Activated naive CD4-positive, alpha-beta T cell treated with anti-CD3 and anti-CD28 coated beads, Interleukin-2, amount 50 U/mL, for 24 hours (primary cell): ENCODE data around the gene LMO7.

Experiments
- H3K27ac Mint-ChIP-seq: one replicate; pipeline ENCODE4 v1.8.0; 2021; ENCODE audit warnings: mild to moderate bottlenecking, mixed read lengths
- H3K27me3 Mint-ChIP-seq: one replicate; pipeline ENCODE4 v1.8.0; 2021; ENCODE audit warnings: mixed read lengths
- H3K36me3 Mint-ChIP-seq: one replicate; pipeline ENCODE4 v1.8.0; 2021; ENCODE audit warnings: mixed read lengths
- H3K4me1 Mint-ChIP-seq: one replicate; pipeline ENCODE4 v1.8.0; 2021; ENCODE audit warnings: mixed read lengths
- H3K4me3 Mint-ChIP-seq: one replicate; pipeline ENCODE4 v1.8.0; 2021; ENCODE audit warnings: mild to moderate bottlenecking, mixed read lengths
- H3K9me3 Mint-ChIP-seq: one replicate; pipeline ENCODE4 v1.8.0; 2021; ENCODE audit warnings: mixed read lengths

LMO7 gene

GRCh38 chr13:75861786-75862185 lies 225.7 kb downstream of the LMO7 start:
- no peaks in the 10 kb centered on the region for H3K4me1 Mint-ChIP-seq
- no peak overlapping the region for H3K4me3 Mint-ChIP-seq
- no peaks in the 10 kb centered on the region for H3K27me3 Mint-ChIP-seq
- no peaks in the 10 kb centered on the region for H3K9me3 Mint-ChIP-seq
- H3K27ac Mint-ChIP-seq: no peak overlapping the region
- H3K36me3 Mint-ChIP-seq: peaks cover 2% of the 10 kb centered on the region

- Mint-ChIP-seq H3K36me3 (peaks cover 2% of the 10 kb centered on the region), H3K4me1 (peaks cover 3% of the 10 kb centered on the region), H3K9me3 (no peaks in the 10 kb centered on the region), H3K27ac (no peak overlapping the region), H3K4me3 (no peak overlapping the region), H3K27me3 (no peaks in the 10 kb centered on the region)
Observed at GRCh38 chr13:75864718-75865117, 228.6 kb downstream of the LMO7 start.

- H3K27ac Mint-ChIP-seq: no peak overlapping the region
- H3K4me3 Mint-ChIP-seq: no peak overlapping the region
- no peaks in the 10 kb centered on the region for H3K36me3 Mint-ChIP-seq
- no peaks in the 10 kb centered on the region for H3K9me3 Mint-ChIP-seq
- no peaks in the 10 kb centered on the region for H3K27me3 Mint-ChIP-seq
- H3K4me1 Mint-ChIP-seq: peaks cover 16% of the 10 kb centered on the region
Observed at GRCh38 chr13:75867379-75868117, 231.4 kb downstream of the LMO7 start.

- H3K9me3 Mint-ChIP-seq: no peaks in the 10 kb centered on the region
- H3K4me3 Mint-ChIP-seq: peak overlapping the region; percentile 79
- H3K4me1 Mint-ChIP-seq: peaks cover 16% of the 10 kb centered on the region
- no peaks in the 10 kb centered on the region for H3K27me3 Mint-ChIP-seq
- no peaks in the 10 kb centered on the region for H3K36me3 Mint-ChIP-seq
- peak overlapping the region; percentile 64 for H3K27ac Mint-ChIP-seq
Observed at GRCh38 chr13:75869981-75870380, 233.9 kb downstream of the LMO7 start.

GRCh38 chr13:75870397-75870903 lies 234.3 kb downstream of the LMO7 start:
- no peaks in the 10 kb centered on the region for H3K36me3 Mint-ChIP-seq
- no peaks in the 10 kb centered on the region for H3K27me3 Mint-ChIP-seq
- peak overlapping the region; percentile 79 for H3K4me3 Mint-ChIP-seq
- peaks cover 20% of the 10 kb centered on the region for H3K4me1 Mint-ChIP-seq
- no peaks in the 10 kb centered on the region for H3K9me3 Mint-ChIP-seq
- peak overlapping the region; percentile 64 for H3K27ac Mint-ChIP-seq

- Mint-ChIP-seq H3K4me1 (peaks cover 22% of the 10 kb centered on the region), H3K9me3 (no peaks in the 10 kb centered on the region), H3K27ac (no peak overlapping the region), H3K36me3 (no peaks in the 10 kb centered on the region), H3K27me3 (no peaks in the 10 kb centered on the region), H3K4me3 (peak overlapping the region; percentile 66)
Observed at GRCh38 chr13:75871059-75871458, 234.9 kb downstream of the LMO7 start.

- H3K36me3 Mint-ChIP-seq: no peaks in the 10 kb centered on the region
- H3K4me1 Mint-ChIP-seq: peaks cover 26% of the 10 kb centered on the region
- H3K9me3 Mint-ChIP-seq: no peaks in the 10 kb centered on the region
- H3K27ac Mint-ChIP-seq: no peak overlapping the region
- H3K27me3 Mint-ChIP-seq: peaks cover 2% of the 10 kb centered on the region
- no peak overlapping the region for H3K4me3 Mint-ChIP-seq
Observed at GRCh38 chr13:75872980-75873379, 236.8 kb downstream of the LMO7 start.

- Mint-ChIP-seq H3K4me3 (no peak overlapping the region), H3K27ac (no peak overlapping the region), H3K27me3 (peaks cover 2% of the 10 kb centered on the region), H3K4me1 (peaks cover 26% of the 10 kb centered on the region), H3K9me3 (no peaks in the 10 kb centered on the region), H3K36me3 (no peaks in the 10 kb centered on the region)
Observed at GRCh38 chr13:75873494-75873893, 237.4 kb downstream of the LMO7 start.

- Mint-ChIP-seq H3K36me3 (no peaks in the 10 kb centered on the region), H3K4me1 (peaks cover 16% of the 10 kb centered on the region), H3K4me3 (no peak overlapping the region), H3K27ac (no peak overlapping the region), H3K27me3 (peaks cover 2% of the 10 kb centered on the region), H3K9me3 (no peaks in the 10 kb centered on the region)
Observed at GRCh38 chr13:75875450-75875849, 239.3 kb downstream of the LMO7 start.

GRCh38 chr13:75876142-75877050 lies 240.3 kb downstream of the LMO7 start:
- H3K27ac Mint-ChIP-seq: no peak overlapping the region
- no peaks in the 10 kb centered on the region for H3K36me3 Mint-ChIP-seq
- no peaks in the 10 kb centered on the region for H3K9me3 Mint-ChIP-seq
- H3K4me1 Mint-ChIP-seq: peaks cover 10% of the 10 kb centered on the region
- peaks cover 2% of the 10 kb centered on the region for H3K27me3 Mint-ChIP-seq
- peak overlapping the region; percentile 56 for H3K4me3 Mint-ChIP-seq

GRCh38 chr13:75877071-75877470 lies 240.9 kb downstream of the LMO7 start:
- Mint-ChIP-seq H3K27ac (no peak overlapping the region), H3K4me3 (no peak overlapping the region), H3K9me3 (no peaks in the 10 kb centered on the region), H3K36me3 (no peaks in the 10 kb centered on the region), H3K27me3 (peaks cover 2% of the 10 kb centered on the region), H3K4me1 (peaks cover 10% of the 10 kb centered on the region)

GRCh38 chr13:75879656-75880055 lies 243.5 kb downstream of the LMO7 start:
- Mint-ChIP-seq H3K4me3 (no peak overlapping the region), H3K27me3 (peaks cover 2% of the 10 kb centered on the region), H3K4me1 (peaks cover 10% of the 10 kb centered on the region), H3K9me3 (no peaks in the 10 kb centered on the region), H3K36me3 (no peaks in the 10 kb centered on the region), H3K27ac (no peak overlapping the region)

GRCh38 chr13:75881109-75881775 lies 245.1 kb downstream of the LMO7 start:
- Mint-ChIP-seq H3K9me3 (no peaks in the 10 kb centered on the region), H3K36me3 (no peaks in the 10 kb centered on the region)

GRCh38 chr13:75882261-75882660 lies 246.1 kb downstream of the LMO7 start:
- Mint-ChIP-seq H3K27ac (no peak overlapping the region), H3K4me3 (no peak overlapping the region), H3K9me3 (no peaks in the 10 kb centered on the region), H3K27me3 (peaks cover 2% of the 10 kb centered on the region), H3K4me1 (no peaks in the 10 kb centered on the region), H3K36me3 (no peaks in the 10 kb centered on the region)

More at GRCh38 chr13:75881109-75881775, 245.1 kb downstream of the LMO7 start:
- no peak overlapping the region for H3K4me3 Mint-ChIP-seq
- peaks cover 2% of the 10 kb centered on the region for H3K27me3 Mint-ChIP-seq
- peaks cover 2% of the 10 kb centered on the region for H3K4me1 Mint-ChIP-seq
- H3K27ac Mint-ChIP-seq: no peak overlapping the region

GRCh38 chr13:75889427-75889826 lies 253.3 kb downstream of the LMO7 start:
- no peaks in the 10 kb centered on the region for H3K4me1 Mint-ChIP-seq
- H3K36me3 Mint-ChIP-seq: no peaks in the 10 kb centered on the region
- no peak overlapping the region for H3K4me3 Mint-ChIP-seq
- H3K9me3 Mint-ChIP-seq: no peaks in the 10 kb centered on the region
- H3K27me3 Mint-ChIP-seq: no peaks in the 10 kb centered on the region
- no peak overlapping the region for H3K27ac Mint-ChIP-seq
